PC-9 (cell line): ENCODE measurements around the gene CPTP.

ENCODE experiments used
- EZH2 ChIP-seq: fragments of 200-600 bp; sonication (generic); IDR thresholded peaks from 2 replicates; pipeline ENCODE4 v1.8.0; 2017; ENCODE audit warnings: antibody characterized with exemption, low read depth
- TF ChIP-seq, protein P1 (sequence below): fragments of 200-600 bp; sonication (generic); conservative IDR thresholded peaks from 2 replicates; pipeline ENCODE4 v1.6.1; 2017; ENCODE audit warnings: mixed run types, antibody characterized with exemption, mild to moderate bottlenecking, moderate library complexity

GRCh38 chr1:1367315-1367714 lies 42.7 kb downstream of the CPTP start:
- TF ChIP-seq, protein P1, sequence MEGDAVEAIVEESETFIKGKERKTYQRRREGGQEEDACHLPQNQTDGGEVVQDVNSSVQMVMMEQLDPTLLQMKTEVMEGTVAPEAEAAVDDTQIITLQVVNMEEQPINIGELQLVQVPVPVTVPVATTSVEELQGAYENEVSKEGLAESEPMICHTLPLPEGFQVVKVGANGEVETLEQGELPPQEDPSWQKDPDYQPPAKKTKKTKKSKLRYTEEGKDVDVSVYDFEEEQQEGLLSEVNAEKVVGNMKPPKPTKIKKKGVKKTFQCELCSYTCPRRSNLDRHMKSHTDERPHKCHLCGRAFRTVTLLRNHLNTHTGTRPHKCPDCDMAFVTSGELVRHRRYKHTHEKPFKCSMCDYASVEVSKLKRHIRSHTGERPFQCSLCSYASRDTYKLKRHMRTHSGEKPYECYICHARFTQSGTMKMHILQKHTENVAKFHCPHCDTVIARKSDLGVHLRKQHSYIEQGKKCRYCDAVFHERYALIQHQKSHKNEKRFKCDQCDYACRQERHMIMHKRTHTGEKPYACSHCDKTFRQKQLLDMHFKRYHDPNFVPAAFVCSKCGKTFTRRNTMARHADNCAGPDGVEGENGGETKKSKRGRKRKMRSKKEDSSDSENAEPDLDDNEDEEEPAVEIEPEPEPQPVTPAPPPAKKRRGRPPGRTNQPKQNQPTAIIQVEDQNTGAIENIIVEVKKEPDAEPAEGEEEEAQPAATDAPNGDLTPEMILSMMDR, result no peak
- no peak for TF ChIP-seq EZH2
